Ishikawa (cell line): ENCODE data around the gene MORF4L1.

Experiments
- CREB1 ChIP-seq: IDR thresholded peaks from 2 replicates; pipeline ENCODE4 v1.6.1; 2012; ENCODE audit warnings: low read depth
- EGR1 ChIP-seq: IDR thresholded peaks from 2 replicates; pipeline ENCODE4 v1.6.1; 2012
- EP300 ChIP-seq: IDR thresholded peaks from 2 replicates; pipeline ENCODE4 v1.6.1; 2012; ENCODE audit warnings: borderline replicate concordance
- FOXM1 ChIP-seq: IDR thresholded peaks from 2 replicates; pipeline ENCODE4 v1.6.1; 2012; ENCODE audit warnings: low read depth, borderline replicate concordance
- NFIC ChIP-seq: IDR thresholded peaks from 2 replicates; pipeline ENCODE4 v1.6.1; 2012
- RAD21 ChIP-seq: IDR thresholded peaks from 2 replicates; pipeline ENCODE4 v1.6.1; 2012; ENCODE audit warnings: low read depth
- TAF1 ChIP-seq: IDR thresholded peaks from 2 replicates; pipeline ENCODE4 v1.6.1; 2012; ENCODE audit warnings: low read depth, mild to moderate bottlenecking
- YY1 ChIP-seq: IDR thresholded peaks from 2 replicates; pipeline ENCODE4 v1.6.1; 2012; ENCODE audit warnings: low read depth
- TF ChIP-seq, protein P1 (sequence below): IDR thresholded peaks from 2 replicates; pipeline ENCODE4 v1.6.1; 2012

DNA sequence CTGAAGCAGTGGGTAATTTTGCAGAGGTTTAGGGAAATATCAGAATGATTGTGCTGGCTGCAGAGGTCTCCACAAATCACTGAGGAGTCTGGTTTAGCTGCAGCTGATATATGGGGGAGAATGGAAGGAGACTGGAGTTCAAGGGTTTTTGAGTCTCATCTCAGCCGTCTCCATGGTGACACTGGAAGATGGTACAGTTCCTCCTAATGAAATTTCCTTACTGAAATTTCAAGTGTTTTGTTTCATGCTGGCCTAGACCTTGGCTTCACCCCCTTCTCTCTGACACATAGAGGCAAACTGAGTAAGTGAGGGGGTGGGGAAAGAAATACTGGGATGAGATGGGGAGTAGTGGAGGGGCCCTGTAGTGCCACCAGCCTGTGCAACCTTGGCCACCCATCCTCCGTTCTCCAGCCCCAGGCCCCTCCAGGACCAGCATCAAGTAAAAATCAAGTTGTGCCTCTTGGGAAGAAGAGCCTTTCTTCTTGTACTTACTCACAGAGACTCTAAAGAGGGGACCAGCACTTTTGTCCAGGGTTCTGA, 17.8 kb upstream of the MORF4L1 start:
- TF ChIP-seq RAD21 (no peak), EP300 (no peak), TAF1 (no peak), NFIC (no peak), CREB1 (no peak), EGR1 (no peak), YY1 (no peak), FOXM1 (no peak)
- TF ChIP-seq, protein P1, sequence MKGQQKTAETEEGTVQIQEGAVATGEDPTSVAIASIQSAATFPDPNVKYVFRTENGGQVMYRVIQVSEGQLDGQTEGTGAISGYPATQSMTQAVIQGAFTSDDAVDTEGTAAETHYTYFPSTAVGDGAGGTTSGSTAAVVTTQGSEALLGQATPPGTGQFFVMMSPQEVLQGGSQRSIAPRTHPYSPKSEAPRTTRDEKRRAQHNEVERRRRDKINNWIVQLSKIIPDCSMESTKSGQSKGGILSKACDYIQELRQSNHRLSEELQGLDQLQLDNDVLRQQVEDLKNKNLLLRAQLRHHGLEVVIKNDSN = no peak
